VCaP (cell line): ENCODE results near the gene ELP2.

Experiments used
- H3K27ac ChIP-seq: fragments of 450-650 bp; 2 replicates; pipeline ENCODE4 v1.5.1; 2017
- TF ChIP-seq, protein P1 (sequence below): fragments of 450-650 bp; conservative IDR thresholded peaks from 2 replicates; pipeline ENCODE4 v1.5.1; 2017; ENCODE audit warnings: mild to moderate bottlenecking, moderate library complexity

Gene ELP2

DNA sequence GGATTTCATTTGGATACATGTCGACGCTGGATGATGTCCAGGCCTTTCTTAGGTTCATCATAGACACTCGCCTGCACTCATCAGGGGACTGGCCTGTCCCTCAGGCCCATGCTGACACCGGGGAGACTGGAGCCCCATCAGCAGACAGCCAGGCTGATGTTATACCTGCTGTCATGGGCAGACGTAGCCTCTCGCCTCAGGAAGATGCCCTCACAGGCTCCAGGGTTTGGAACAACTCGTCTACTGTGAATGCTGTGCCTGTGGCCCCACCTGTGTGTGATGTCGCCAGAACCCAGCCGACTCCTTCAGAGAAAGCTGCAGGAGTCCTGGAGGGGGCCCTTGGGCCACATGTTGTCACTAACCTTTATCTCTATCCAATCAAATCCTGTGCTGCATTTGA lies 85.9 kb downstream of the ELP2 start:
- TF ChIP-seq, protein P1, sequence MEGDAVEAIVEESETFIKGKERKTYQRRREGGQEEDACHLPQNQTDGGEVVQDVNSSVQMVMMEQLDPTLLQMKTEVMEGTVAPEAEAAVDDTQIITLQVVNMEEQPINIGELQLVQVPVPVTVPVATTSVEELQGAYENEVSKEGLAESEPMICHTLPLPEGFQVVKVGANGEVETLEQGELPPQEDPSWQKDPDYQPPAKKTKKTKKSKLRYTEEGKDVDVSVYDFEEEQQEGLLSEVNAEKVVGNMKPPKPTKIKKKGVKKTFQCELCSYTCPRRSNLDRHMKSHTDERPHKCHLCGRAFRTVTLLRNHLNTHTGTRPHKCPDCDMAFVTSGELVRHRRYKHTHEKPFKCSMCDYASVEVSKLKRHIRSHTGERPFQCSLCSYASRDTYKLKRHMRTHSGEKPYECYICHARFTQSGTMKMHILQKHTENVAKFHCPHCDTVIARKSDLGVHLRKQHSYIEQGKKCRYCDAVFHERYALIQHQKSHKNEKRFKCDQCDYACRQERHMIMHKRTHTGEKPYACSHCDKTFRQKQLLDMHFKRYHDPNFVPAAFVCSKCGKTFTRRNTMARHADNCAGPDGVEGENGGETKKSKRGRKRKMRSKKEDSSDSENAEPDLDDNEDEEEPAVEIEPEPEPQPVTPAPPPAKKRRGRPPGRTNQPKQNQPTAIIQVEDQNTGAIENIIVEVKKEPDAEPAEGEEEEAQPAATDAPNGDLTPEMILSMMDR: no peak

DNA sequence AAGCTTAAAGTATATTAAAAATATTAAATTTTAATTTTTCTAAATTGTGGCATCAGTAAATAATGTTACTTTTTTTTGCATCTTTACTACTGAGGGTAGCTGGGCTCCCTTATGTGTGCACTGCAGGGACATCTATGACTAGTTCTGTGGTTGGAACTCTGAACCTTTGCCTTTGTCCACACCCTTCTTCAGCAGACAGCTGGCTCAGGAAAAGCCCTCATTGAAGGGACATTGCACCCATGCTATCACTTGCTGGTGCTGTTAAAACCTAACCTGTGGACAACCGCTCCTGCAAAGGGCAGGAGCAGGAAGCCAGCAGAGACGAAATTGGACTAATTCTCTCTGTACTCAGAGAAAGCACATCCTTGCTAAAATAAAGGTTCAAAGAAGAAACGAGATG lies 87.6 kb downstream of the ELP2 start:
- no peak overlapping the region for H3K27ac ChIP-seq
- TF ChIP-seq, protein P1: no peak

More for the DNA sequence above, 85.9 kb downstream of the ELP2 start:
- H3K27ac ChIP-seq: no peak overlapping the region

DNA sequence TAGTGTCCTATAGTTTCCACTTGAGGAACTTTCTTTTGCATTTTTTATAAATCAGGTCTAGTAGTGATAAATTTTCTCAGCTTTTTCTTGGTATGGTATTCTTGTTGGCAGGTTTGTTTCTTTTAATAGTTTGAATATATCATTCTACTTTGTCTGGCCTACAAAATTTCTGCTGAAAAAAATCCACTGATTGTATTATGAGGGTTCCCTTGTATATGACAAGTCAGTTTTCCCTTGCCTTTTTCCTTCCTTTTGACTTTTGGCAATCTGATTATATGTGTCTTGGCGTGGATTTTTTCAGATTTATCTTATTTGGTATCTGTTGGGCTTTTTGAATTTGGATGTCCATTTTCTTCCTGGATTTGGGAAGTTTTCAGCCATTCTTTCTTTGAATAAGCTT lies 99.5 kb downstream of the ELP2 start:
- TF ChIP-seq, protein P1: no peak
- no peak overlapping the region for H3K27ac ChIP-seq
